Measurements from ENCODE around the gene RPS6KA6.

The RPS6KA6 gene

DNA sequence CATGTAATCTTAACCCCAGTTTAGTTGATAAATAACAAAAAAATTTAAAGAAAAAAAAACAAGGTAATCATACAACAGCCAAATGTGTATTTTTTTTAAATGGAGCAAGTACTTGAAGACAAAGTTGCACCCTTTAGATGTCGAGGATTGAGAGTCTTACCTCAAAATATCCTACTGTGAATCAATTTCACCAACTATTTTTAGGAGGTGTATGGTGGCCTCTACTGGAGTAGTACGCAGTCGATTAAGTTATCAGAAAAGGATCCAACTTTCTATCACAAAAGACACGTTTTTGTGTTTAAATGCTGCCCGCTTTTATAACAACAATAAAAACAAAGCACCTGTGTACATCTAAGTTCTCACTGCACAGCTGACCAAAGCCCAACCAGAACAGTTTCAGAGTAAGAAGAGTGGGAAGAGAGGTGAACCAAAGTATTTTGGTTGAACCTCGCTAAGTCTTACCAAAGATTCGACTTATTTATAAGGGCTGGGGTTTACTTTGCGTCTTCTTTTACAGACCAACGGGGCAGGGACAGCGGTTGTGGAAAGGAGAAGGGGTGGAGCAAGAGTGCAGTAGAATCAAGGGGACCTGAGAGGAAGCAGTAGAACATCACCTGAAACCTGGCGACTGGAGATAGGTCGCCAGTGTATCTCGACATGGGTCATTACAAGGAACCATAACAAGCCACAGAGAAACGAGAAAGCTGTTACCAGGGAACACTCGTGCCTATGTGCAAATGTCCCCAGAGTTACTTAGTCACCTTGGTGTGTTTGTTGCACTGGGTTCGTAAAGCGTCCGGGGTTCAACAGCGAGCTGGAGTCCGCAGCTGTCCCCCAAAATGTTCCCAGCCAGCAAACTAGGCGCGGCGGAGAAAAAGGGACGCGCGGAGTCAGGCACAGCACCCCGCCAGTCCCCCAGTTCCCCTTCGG lies 1.1 kb downstream of the RPS6KA6 start:
- FAIRE-seq (no peak), DNase-seq (ENCODE audit: insufficient read length, low spot score) (no peak)
- no peak for TF ChIP-seq POLR2A (IDR thresholded peaks at IDR 0.05; ENCODE audit: low read depth, low read length)

DNA sequence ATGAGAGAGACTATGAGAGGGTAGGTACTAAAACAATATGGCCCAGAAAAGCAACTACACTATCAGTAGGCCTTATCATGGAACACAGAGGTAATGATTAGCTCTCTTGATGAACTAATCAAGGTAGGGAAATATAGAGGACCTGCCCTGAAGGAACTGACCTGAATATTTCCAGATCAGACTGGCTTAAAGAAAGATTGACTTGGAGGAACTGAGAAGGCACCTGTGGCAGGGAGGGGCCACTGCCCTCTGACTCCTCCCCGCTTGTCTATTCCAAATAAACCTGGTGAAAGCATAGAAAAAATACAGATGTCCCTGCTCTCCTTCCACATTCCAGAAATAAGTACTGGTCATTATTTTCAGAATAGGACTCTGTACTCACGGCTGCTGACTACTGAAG lies 5.5 kb downstream of the RPS6KA6 start:
- no peak for FAIRE-seq
- no peak for DNase-seq (ENCODE audit: insufficient read length, low spot score)
- no peak for TF ChIP-seq POLR2A (IDR thresholded peaks at IDR 0.05; ENCODE audit: low read depth, low read length)

GRCh38 chrX:84175958-84176357 lies 12.0 kb downstream of the RPS6KA6 start:
- no peak for TF ChIP-seq POLR2A (IDR thresholded peaks at IDR 0.05; ENCODE audit: low read depth, low read length)
- DNase-seq (ENCODE audit: insufficient read length, low spot score): no peak
- FAIRE-seq: no peak

GRCh38 chrX:84175274-84175673 lies 12.7 kb downstream of the RPS6KA6 start:
- no peak for TF ChIP-seq POLR2A (IDR thresholded peaks at IDR 0.05; ENCODE audit: low read depth, low read length)
- DNase-seq (ENCODE audit: insufficient read length, low spot score) (no peak), FAIRE-seq (no peak)

DNA sequence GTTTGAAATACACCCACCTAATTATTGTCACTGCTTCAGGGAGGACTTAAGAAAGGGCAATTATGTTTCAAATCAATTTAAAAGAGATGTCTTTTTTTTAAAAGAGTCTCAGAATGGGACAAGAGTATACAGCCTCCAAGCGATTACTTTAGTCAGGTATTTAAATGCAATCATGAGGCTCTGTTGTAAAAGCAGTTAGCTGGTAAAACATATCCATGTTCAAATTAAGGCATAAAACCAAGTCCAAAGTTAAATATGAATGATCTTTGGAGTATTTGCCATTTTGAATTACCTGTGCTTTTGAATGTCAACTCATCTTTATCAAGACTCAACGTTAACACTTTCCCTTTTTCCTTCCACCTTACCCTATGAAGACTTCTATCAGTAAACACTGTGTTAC lies 13.7 kb downstream of the RPS6KA6 start:
- no peak for DNase-seq (ENCODE audit: insufficient read length, low spot score)
- no peak for FAIRE-seq
- no peak for TF ChIP-seq POLR2A (IDR thresholded peaks at IDR 0.05; ENCODE audit: low read depth, low read length)

DNA sequence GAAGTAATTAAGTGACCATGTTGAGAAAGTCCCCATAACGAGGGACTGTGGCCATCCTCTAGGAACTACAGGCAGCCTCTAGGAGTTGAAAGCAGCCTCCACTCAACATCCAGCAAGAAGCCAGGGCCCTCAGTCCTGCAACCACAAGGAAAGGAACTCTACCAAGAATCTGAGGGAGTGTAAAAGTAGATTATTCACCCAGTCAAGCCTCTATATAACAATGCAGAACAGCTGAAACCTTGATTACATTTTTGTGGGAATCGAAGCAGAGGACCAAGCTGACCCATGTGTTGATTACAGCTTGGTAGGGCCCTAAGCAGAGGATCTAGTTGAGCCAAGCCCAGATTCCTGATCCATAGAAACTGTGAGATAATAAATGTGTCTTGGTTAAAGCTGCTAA lies 17.1 kb downstream of the RPS6KA6 start:
- DNase-seq (ENCODE audit: insufficient read length, low spot score) (no peak), FAIRE-seq (no peak)
- TF ChIP-seq POLR2A (IDR thresholded peaks at IDR 0.05; ENCODE audit: low read depth, low read length): no peak

DNA sequence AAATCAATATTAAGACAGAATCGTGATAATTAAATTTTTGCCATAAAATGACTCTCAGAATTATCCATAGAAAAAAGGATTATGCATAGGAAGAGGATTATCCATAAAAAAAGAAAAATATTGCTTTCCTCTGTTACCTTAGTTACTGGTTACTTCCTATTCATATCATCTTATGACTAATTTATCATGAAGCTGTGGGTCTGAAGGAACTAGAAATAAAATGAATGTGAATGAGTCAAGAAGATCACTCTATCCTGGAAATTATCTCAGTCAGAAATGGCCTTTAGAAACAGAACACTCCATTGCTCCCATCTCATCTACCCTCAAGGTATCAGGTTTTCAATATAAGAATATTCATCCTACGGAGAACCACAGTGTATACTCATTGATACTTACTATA lies 19.4 kb downstream of the RPS6KA6 start:
- no peak for FAIRE-seq
- DNase-seq (ENCODE audit: insufficient read length, low spot score): no peak
- TF ChIP-seq POLR2A (IDR thresholded peaks at IDR 0.05; ENCODE audit: low read depth, low read length): no peak

- DNase-seq (ENCODE audit: insufficient read length, low spot score) (no peak), FAIRE-seq (no peak)
Measured at GRCh38 chrX:84168095-84168494, 19.9 kb downstream of the RPS6KA6 start.

GRCh38 chrX:84165711-84166110 lies 22.3 kb downstream of the RPS6KA6 start:
- FAIRE-seq (no peak), DNase-seq (ENCODE audit: insufficient read length, low spot score) (no peak)
- no peak for TF ChIP-seq POLR2A (IDR thresholded peaks at IDR 0.05; ENCODE audit: low read depth, low read length)

More at GRCh38 chrX:84168095-84168494, 19.9 kb downstream of the RPS6KA6 start:
- no peak for TF ChIP-seq POLR2A (IDR thresholded peaks at IDR 0.05; ENCODE audit: low read depth, low read length)

GRCh38 chrX:84162401-84162800 lies 25.6 kb downstream of the RPS6KA6 start:
- TF ChIP-seq POLR2A (IDR thresholded peaks at IDR 0.05; ENCODE audit: low read depth, low read length): no peak
- no peak for DNase-seq (ENCODE audit: insufficient read length, low spot score)
- FAIRE-seq: no peak

DNA sequence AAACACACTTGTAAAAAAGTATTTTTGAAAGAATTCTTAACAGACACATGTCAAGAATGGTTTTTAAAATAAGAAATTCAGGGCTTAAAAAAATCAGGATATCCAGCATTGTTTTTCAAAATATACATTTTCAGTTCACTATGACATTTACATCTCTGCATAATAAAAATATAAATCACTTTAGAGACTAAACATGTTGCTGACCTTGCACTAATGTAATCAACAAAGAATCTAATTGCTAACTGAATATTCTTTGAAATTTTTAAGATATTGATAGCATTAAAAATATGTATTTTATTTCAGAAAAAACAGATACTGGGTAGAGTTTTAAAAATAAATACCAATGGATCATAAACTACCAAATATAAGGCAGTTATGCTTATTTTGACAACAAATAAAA lies 26.4 kb downstream of the RPS6KA6 start:
- no peak for TF ChIP-seq POLR2A (IDR thresholded peaks at IDR 0.05; ENCODE audit: low read depth, low read length)
- FAIRE-seq (no peak), DNase-seq (ENCODE audit: insufficient read length, low spot score) (no peak)

DNA sequence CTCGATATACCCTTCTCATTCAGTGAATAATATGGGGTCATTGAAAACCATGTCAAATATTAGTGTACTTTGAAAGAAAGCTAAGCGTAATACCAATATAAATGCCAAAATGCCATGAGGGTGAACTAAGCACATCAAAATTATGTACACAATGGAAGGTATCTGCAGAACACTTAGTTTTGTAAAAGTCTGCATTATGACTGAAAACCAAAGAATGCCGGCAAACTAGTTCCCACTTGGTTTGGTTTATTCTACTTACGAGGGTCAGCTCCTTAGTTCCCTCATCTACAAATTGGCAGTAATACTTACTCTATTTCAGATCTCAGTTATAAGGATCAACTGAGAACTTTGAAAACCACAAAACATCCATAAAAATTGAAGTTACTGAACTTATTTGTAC lies 27.3 kb downstream of the RPS6KA6 start:
- TF ChIP-seq POLR2A (IDR thresholded peaks at IDR 0.05; ENCODE audit: low read depth, low read length): no peak
- FAIRE-seq: no peak
- DNase-seq (ENCODE audit: insufficient read length, low spot score): no peak

DNA sequence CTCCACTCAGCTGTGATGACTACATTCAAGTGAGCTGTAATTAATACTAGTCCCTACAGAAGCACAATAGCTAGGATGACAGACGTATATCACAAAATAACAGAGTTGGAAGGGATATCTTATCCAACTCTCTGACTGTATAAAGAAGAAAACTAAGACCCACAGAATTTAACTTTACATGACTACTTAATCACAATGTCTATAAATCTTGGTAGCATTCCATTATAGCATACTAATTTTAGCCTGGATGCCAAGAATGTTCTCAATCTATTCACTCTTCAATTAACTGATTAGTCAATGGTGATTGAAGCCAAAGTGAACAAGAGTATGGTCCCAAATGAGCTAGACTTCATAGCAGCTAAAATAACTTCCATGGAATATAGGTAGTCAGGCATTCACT lies 31.2 kb downstream of the RPS6KA6 start:
- no peak for DNase-seq (ENCODE audit: insufficient read length, low spot score)
- no peak for TF ChIP-seq POLR2A (IDR thresholded peaks at IDR 0.05; ENCODE audit: low read depth, low read length)
- FAIRE-seq: no peak

DNA sequence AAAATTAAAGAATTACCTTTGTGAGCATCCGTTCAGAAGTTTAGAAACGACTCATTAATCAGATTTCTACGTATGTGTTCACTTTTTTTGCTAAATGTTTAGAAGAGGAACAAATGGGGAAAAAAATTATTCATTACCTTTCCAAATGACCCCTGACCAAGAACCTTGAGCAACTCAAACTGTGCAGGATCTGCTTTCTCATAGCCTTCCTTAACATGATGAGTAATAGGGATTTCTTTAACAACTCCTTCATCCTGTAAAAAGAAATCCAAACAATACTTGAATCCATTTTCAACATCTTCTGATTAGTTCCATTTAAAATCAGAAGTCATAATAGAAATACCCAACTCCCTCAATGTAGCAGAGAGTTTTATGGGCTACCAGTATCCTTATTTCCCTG lies 32.1 kb downstream of the RPS6KA6 start:
- DNase-seq (ENCODE audit: insufficient read length, low spot score) (no peak), FAIRE-seq (no peak)
- TF ChIP-seq POLR2A (IDR thresholded peaks at IDR 0.05; ENCODE audit: low read depth, low read length): no peak

- FAIRE-seq: no peak
- TF ChIP-seq POLR2A (IDR thresholded peaks at IDR 0.05; ENCODE audit: low read depth, low read length): no peak
- DNase-seq (ENCODE audit: insufficient read length, low spot score): no peak
Measured at GRCh38 chrX:84153538-84153937, 34.5 kb downstream of the RPS6KA6 start.

Data from H54 (cell line).